GM12878 (cell line): ENCODE data around the gene PGBD5. TPM values are rescaled to one million over a fixed set of nuclear protein-coding genes. Genes with fewer than 3 reads are reported as not detected.

Source experiments
- ATAC-seq: fragments of 200-7000 bp; cut with Tn5 transposase; 3 replicates; pipeline ENCODE4 v1.9.1; 2020; ENCODE audit warnings: mild to moderate bottlenecking, moderate library complexity
- BruUV-seq: library from RNA; stranded (reverse); fragments of 400-500 nt; replicated peaks from 2 replicates; lab custom pipeline; 2021; lab: Mats Ljungman, UMichigan
- CTCF ChIA-PET: fragments of 300-600 bp; sonication (Branson Sonifier 250); formaldehyde crosslinking; extraction: SDS; loops from one replicate; lab custom pipeline; 2021; ENCODE audit warnings: inconsistent platforms; lab: Yijun Ruan, JAX
- POLR2A ChIA-PET: fragments of 350-600 bp; formaldehyde crosslinking; extraction: SDS; loops from one replicate; lab custom pipeline; 2021; ENCODE audit warnings: inconsistent platforms; lab: Charles Lee
- RAD21 ChIA-PET: fragments of 300-600 bp; sonication (Branson Sonifier 250); formaldehyde crosslinking; loops from one replicate; lab custom pipeline; 2023; ENCODE audit warnings: antibody characterized with exemption; ENCODE audit not compliant: unreplicated experiment; lab: Charles Lee
- SMC1A ChIA-PET: fragments of 300-600 bp; sonication (Branson Sonifier 250); formaldehyde crosslinking; loops from one replicate; lab custom pipeline; 2023; ENCODE audit not compliant: unreplicated experiment, uncharacterized antibody; lab: Charles Lee
- DNase-seq: peaks from one replicate; pipeline ENCODE4 v3.0.0-alpha.2; 2011; ENCODE audit warnings: low read depth, low spot score
- FAIRE-seq: peaks from 3 replicates; lab custom pipeline; 2011; peaks lifted over from hg19 to GRCh38; lab: Jason Lieb, UNC
- H2AFZ ChIP-seq: 2 replicates; pipeline ENCODE4 v1.6.0; 2011; ENCODE audit warnings: low read depth, low read length, control low read depth; ENCODE audit not compliant: control insufficient read depth
- H3K27ac ChIP-seq: 2 replicates; pipeline ENCODE4 v1.5.1; 2011; ENCODE audit warnings: control low read depth; ENCODE audit not compliant: control insufficient read depth, insufficient read depth
- H3K27me3 ChIP-seq, 2 experiments: replicated peaks in 1 of 2; 2 replicates each; pipeline versions ENCODE4 v1.6.0 to v1.6.1; 2011; ENCODE audit warnings: low read length in 1 of 2; ENCODE audit not compliant: control insufficient read depth in 2 of 2, insufficient read depth in 2 of 2
- H3K36me3 ChIP-seq, 2 experiments: 2 replicates each; pipeline ENCODE4 v1.5.1; 2011; ENCODE audit warnings: low read length in 1 of 2; ENCODE audit not compliant: control insufficient read depth in 2 of 2, insufficient read depth in 2 of 2
- H3K4me1 ChIP-seq: 2 replicates; pipeline ENCODE4 v1.6.1; 2011; ENCODE audit warnings: mild to moderate bottlenecking, low read length, moderate library complexity, mixed read lengths; ENCODE audit not compliant: control insufficient read depth, insufficient read depth
- H3K4me2 ChIP-seq: 2 replicates; pipeline ENCODE4 v1.6.0; 2011; ENCODE audit warnings: control low read depth; ENCODE audit not compliant: control insufficient read depth, insufficient read depth
- H3K4me3 ChIP-seq: fragments of 200-600 bp; sonication (generic); 2 replicates; pipeline ENCODE4 v1.5.1; 2016
- H3K79me2 ChIP-seq: 2 replicates; pipeline ENCODE4 v1.6.0; 2011; ENCODE audit warnings: low read length; ENCODE audit not compliant: control insufficient read depth, insufficient read depth
- H3K9ac ChIP-seq: 2 replicates; pipeline ENCODE4 v1.8.0; 2011; ENCODE audit warnings: low read length, control low read depth, mixed read lengths; ENCODE audit not compliant: control insufficient read depth, insufficient read depth
- H3K9me3 ChIP-seq: replicated peaks from 3 replicates; pipeline ENCODE4 v1.5.1; 2011; ENCODE audit warnings: mild to moderate bottlenecking, low read length; ENCODE audit not compliant: control insufficient read depth, insufficient read depth
- H4K20me1 ChIP-seq: 2 replicates; pipeline ENCODE4 v1.6.0; 2011; ENCODE audit not compliant: control insufficient read depth, insufficient read depth
- E2F4 ChIP-seq: IDR thresholded peaks from 2 replicates; pipeline ENCODE4 v1.6.1; 2012; ENCODE audit warnings: low read depth, low read length, improper control_type of control experiment
- E4F1 ChIP-seq: fragments of 450-650 bp; IDR thresholded peaks from 2 replicates; pipeline ENCODE4 v1.6.1; 2018; ENCODE audit warnings: borderline replicate concordance, mild to moderate bottlenecking; ENCODE audit not compliant: partially characterized antibody
- HSF1 ChIP-seq: fragments of 150-350 bp; IDR thresholded peaks from 2 replicates; pipeline ENCODE4 v1.6.1; 2014; ENCODE audit warnings: mild to moderate bottlenecking, low read depth, low read length
- MEF2B ChIP-seq: fragments of 450-650 bp; IDR thresholded peaks from 2 replicates; pipeline ENCODE4 v1.6.1; 2018; ENCODE audit warnings: mild to moderate bottlenecking, moderate library complexity; ENCODE audit not compliant: partially characterized antibody, poor library complexity, severe bottlenecking
- NR2C2 ChIP-seq: IDR thresholded peaks from 2 replicates; pipeline ENCODE4 v1.6.1; 2011; ENCODE audit warnings: borderline replicate concordance, low read depth; ENCODE audit not compliant: control insufficient read depth, insufficient read length
- REST ChIP-seq: IDR thresholded peaks from 2 replicates; pipeline ENCODE4 v1.6.1; 2012; ENCODE audit warnings: mild to moderate bottlenecking, low read depth, low read length
- SUPT20H ChIP-seq: IDR thresholded peaks from 2 replicates; pipeline ENCODE4 v1.6.1; 2011; ENCODE audit warnings: low read depth, mild to moderate bottlenecking, low read length, moderate library complexity, borderline replicate concordance; ENCODE audit not compliant: control insufficient read depth
- WGBS: methylation state at CpG from one replicate; pipeline ENCODE4 v1.1.6; 2016; ENCODE audit warnings: low lambda C conversion rate; ENCODE audit not compliant: insufficient replicate concordance, insufficient coverage; ENCODE audit errors: missing lambda C conversion rate; 5-methylcytosine and 5-hydroxymethylcytosine counted together
- in situ Hi-C: fragments of 300-500 bp; cut with MboI; formaldehyde crosslinking; loops from 9 replicates; pipeline ENCODE4 v1.14.3; 2018; ENCODE audit warnings: mixed read lengths
- intact Hi-C: fragments of 100-400 bp; cut with micrococcal nuclease; formaldehyde crosslinking; loops from one replicate; pipeline ENCODE4 v1.14.2; 2022; ENCODE audit not compliant: unreplicated experiment
- polyA plus RNA-seq, 11 experiments: library from polyadenylated mRNA; depleted of rRNA in 4 of 11; unstranded in 6 of 11; stranded (reverse) in 5 of 11; fragments of >200 nt; fragmentation: Nextera tagmentation in 4 of 11; fragmentation: Illumina TruSeq in 1 of 11; extraction: Ambion mirVana in 4 of 11; extraction: Trizol in 1 of 11; gene quantifications; 1 replicate in 1 of 11; 2 replicates in 10 of 11; pipeline versions ENCODE4 v1.2.1 to v1.2.3, GENCODE V29; 2011 to 2016; ENCODE audit warnings: inconsistent platforms in 2 of 11, missing spikeins in 2 of 11, low read depth in 1 of 11
- total RNA-seq, 4 experiments: library from RNA; depleted of rRNA in 3 of 4; stranded (reverse); fragments of >200 nt in 3 of 4; fragmentation: Illumina TruSeq in 1 of 4; extraction: Trizol in 1 of 4; gene quantifications; 2 replicates each; pipeline versions ENCODE4 v1.2.1 to v1.2.3, GENCODE V29; 2013 to 2021

PGBD5 gene
- total and polyA plus RNA-seq, 10 of the 15 experiments (the other 5 are each of a cell fraction or from before 2014, with no cell fraction given) = 0.03 TPM; not detected in 9

- TF ChIP-seq E4F1 (no peak), E2F4 (no peak), MEF2B (no peak), NR2C2 (no peak), SUPT20H (no peak)
Observed at GRCh38 chr1:230289350-230289644, 136.8 kb downstream of the PGBD5 start (continued).

GRCh38 chr1:230288641-230289349, 137.3 kb downstream of the PGBD5 start:
- no peak overlapping the region for H3K4me3 ChIP-seq
- TF ChIP-seq REST (peak; percentile 53; the same call in 1 of the 2 replicates), HSF1 (no peak)
- DNase-seq = no peak
- no peak overlapping the region for H3K9ac ChIP-seq
- H3K9me3 ChIP-seq = no peaks in the 10 kb centered on the region
- no peak; the same call in 1 of the 3 replicates for ATAC-seq
- H4K20me1 ChIP-seq = no peaks in the 10 kb centered on the region
- no peaks in the 10 kb centered on the region for H3K36me3 ChIP-seq
- no peaks in the 10 kb centered on the region; a peak in 1 of 4 replicates for H3K27me3 ChIP-seq
- ChIA-PET SMC1A (no interaction called here), CTCF (no interaction called here), POLR2A (no interaction called here), RAD21 (interaction anchor here (1.2 kb wide), 1 partner anchor 178 kb away, joined by 4 read pairs; no protein-coding TSS in a partner anchor)
- no peaks in the 10 kb centered on the region for H3K79me2 ChIP-seq
- in situ Hi-C loops = no loop called here
- 48% methylated on average over 13 of the region's 14 CpGs for WGBS
- no peak overlapping the region for H3K27ac ChIP-seq
- no peaks in the 10 kb centered on the region; the same call in 1 of the 2 replicates for H3K4me1 ChIP-seq
- H3K4me2 ChIP-seq = no peak overlapping the region
- H2AFZ ChIP-seq = no peak overlapping the region
- intact Hi-C loops = no loop called here
- BruUV-seq = no TSS peak
- no peak for FAIRE-seq
